Measurements from ENCODE around the gene CDC6.

Gene CDC6

GRCh38 chr17:40312131-40312731 lies 24.6 kb downstream of the CDC6 start:
- DNase-seq = no peak

GRCh38 chr17:40312893-40313667 lies 25.4 kb downstream of the CDC6 start:
- DNase-seq = no peak

GRCh38 chr17:40313668-40314583 lies 26.2 kb downstream of the CDC6 start:
- peak; percentile 78 for DNase-seq

- DNase-seq = peak; percentile 90
Observed at GRCh38 chr17:40314584-40314956, 26.9 kb downstream of the CDC6 start.

- DNase-seq = no peak
Observed at GRCh38 chr17:40315206-40315605, 27.5 kb downstream of the CDC6 start.

GRCh38 chr17:40315678-40316570 lies 28.2 kb downstream of the CDC6 start:
- DNase-seq = no peak

- no peak for DNase-seq
Observed at GRCh38 chr17:40316571-40317344, 29.1 kb downstream of the CDC6 start.

- peak; percentile 41 for DNase-seq
Observed at GRCh38 chr17:40317345-40317873, 29.7 kb downstream of the CDC6 start.

GRCh38 chr17:40317880-40318829 lies 30.5 kb downstream of the CDC6 start:
- peak; percentile 97 for DNase-seq

GRCh38 chr17:40318830-40319391 lies 31.2 kb downstream of the CDC6 start:
- no peak for DNase-seq

GRCh38 chr17:40319651-40320540 lies 32.2 kb downstream of the CDC6 start:
- no peak for DNase-seq

- DNase-seq = no peak
Observed at GRCh38 chr17:40320756-40321523, 33.3 kb downstream of the CDC6 start.

GRCh38 chr17:40321524-40321929 lies 33.8 kb downstream of the CDC6 start:
- DNase-seq = no peak

GRCh38 chr17:40321961-40322357 lies 34.3 kb downstream of the CDC6 start:
- no peak for DNase-seq

- DNase-seq = peak; percentile 60
Observed at GRCh38 chr17:40322358-40323315, 35.0 kb downstream of the CDC6 start.
